GM06990 (cell line): ENCODE results near the gene LCN15.
"Not testable (repeated sequence)": the region's sequence is repeated elsewhere in the genome, so short reads cannot be mapped to it uniquely, and the experiment has no call there.

ENCODE experiments used
- DNase-seq: peaks from one replicate; pipeline ENCODE4 v3.0.0-alpha.2; 2011; ENCODE audit not compliant: insufficient read length; ENCODE audit errors: extremely low read depth
- H3K27me3 ChIP-seq: replicated peaks from 2 replicates; pipeline ENCODE4 v1.6.0; 2011; ENCODE audit warnings: low read length; ENCODE audit not compliant: control insufficient read depth, insufficient read depth
- H3K36me3 ChIP-seq: 2 replicates; pipeline ENCODE4 v1.5.1; 2011; ENCODE audit warnings: low read length; ENCODE audit not compliant: control insufficient read depth, insufficient read depth
- H3K4me3 ChIP-seq: replicated peaks from 2 replicates; pipeline ENCODE4 v1.5.1; 2011; ENCODE audit warnings: low read depth, mild to moderate bottlenecking, control low read depth, low read length
- CTCF ChIP-seq: IDR thresholded peaks from 2 replicates; pipeline ENCODE4 v1.5.1; 2011; ENCODE audit warnings: low read length, control low read depth, mild to moderate bottlenecking, inconsistent platforms; ENCODE audit not compliant: insufficient read depth, poor library complexity, severe bottlenecking

LCN15 gene

GRCh38 chr9:136762915-136763648 is 1.2 kb downstream of the LCN15 start:
- H3K27me3 ChIP-seq, result no peaks in the 10 kb centered on the region; the same call in 1 of the 2 replicates
- no peak overlapping the region for H3K4me3 ChIP-seq
- DNase-seq, result no peak
- H3K36me3 ChIP-seq, result no peaks in the 10 kb centered on the region
- no peak for TF ChIP-seq CTCF

GRCh38 chr9:136762221-136762691 is 2.1 kb downstream of the LCN15 start:
- Histone ChIP-seq H3K4me3 (no peak overlapping the region), H3K27me3 (no peaks in the 10 kb centered on the region), H3K36me3 (no peaks in the 10 kb centered on the region)
- TF ChIP-seq CTCF, result no peak
- DNase-seq, result no peak

GRCh38 chr9:136761545-136761981 is 2.8 kb downstream of the LCN15 start:
- Histone ChIP-seq H3K36me3 (no peaks in the 10 kb centered on the region), H3K27me3 (no peaks in the 10 kb centered on the region), H3K4me3 (no peak overlapping the region)
- no peak for DNase-seq
- no peak for TF ChIP-seq CTCF

- not testable (repeated sequence) for H3K27me3 ChIP-seq, H3K36me3 ChIP-seq, H3K4me3 ChIP-seq, DNase-seq
- TF ChIP-seq CTCF, result peak; percentile 77
These were observed 3.3 kb downstream of the LCN15 start for GRCh38 chr9:136760834-136761544.

GRCh38 chr9:136760424-136760823 is 3.9 kb downstream of the LCN15 start:
- H3K4me3 ChIP-seq, result no peak overlapping the region
- no peak for DNase-seq
- no peak for TF ChIP-seq CTCF

More at GRCh38 chr9:136760424-136760823, 3.9 kb downstream of the LCN15 start:
- Histone ChIP-seq H3K36me3 (no peaks in the 10 kb centered on the region), H3K27me3 (no peaks in the 10 kb centered on the region)
